K562 (cell line): ENCODE results near the gene WRAP53. TPM values are rescaled to one million over a fixed set of nuclear protein-coding genes. Genes with fewer than 3 reads are reported as not detected.

ENCODE experiments used
- FOXM1 ChIP-seq, 2 experiments: fragments of 450-650 bp in 1 of 2; sonication (generic) in 1 of 2; formaldehyde crosslinking in 1 of 2; IDR thresholded peaks; 2 replicates each; pipeline versions ENCODE4 v1.6.1 to v1.9.0; 2017 to 2022; ENCODE audit warnings: low read depth in 2 of 2, mild to moderate bottlenecking in 2 of 2, missing genetic modification reagents in 1 of 2, moderate library complexity in 1 of 2
- GABPB1 ChIP-seq: sonication (generic); formaldehyde crosslinking; IDR thresholded peaks from 2 replicates; pipeline ENCODE4 v1.8.0; 2022; ENCODE audit warnings: mild to moderate bottlenecking, missing genetic modification reagents
- L3MBTL2 ChIP-seq: fragments of 450-650 bp; IDR thresholded peaks from 2 replicates; pipeline ENCODE4 v1.6.1; 2016; ENCODE audit warnings: mild to moderate bottlenecking, moderate library complexity
- MTA1 ChIP-seq: fragments of 450-650 bp; IDR thresholded peaks from 2 replicates; pipeline ENCODE4 v1.6.1; 2017; ENCODE audit warnings: borderline replicate concordance
- MTA3 ChIP-seq: fragments of 450-650 bp; formaldehyde crosslinking; IDR thresholded peaks from 2 replicates; pipeline ENCODE4 v1.6.1; 2017; ENCODE audit warnings: mild to moderate bottlenecking, borderline replicate concordance
- MYC ChIP-seq, 2 experiments: fragments of 250-450 bp in 1 of 2; sonication (Bioruptor Pico) in 1 of 2; IDR thresholded peaks; 2 replicates each; pipeline versions ENCODE4 v1.5.1 to v1.6.1; 2012 to 2021; ENCODE audit warnings: low read depth in 2 of 2, borderline replicate concordance in 1 of 2, improper control_type of control experiment in 1 of 2, low read length in 1 of 2, mild to moderate bottlenecking in 1 of 2, moderate library complexity in 1 of 2
- NRF1 ChIP-seq, 2 experiments: fragments of 450-650 bp; IDR thresholded peaks in 1 of 2; conservative IDR thresholded peaks in 1 of 2; 2 replicates each; pipeline ENCODE4 v1.6.1; 2014; ENCODE audit warnings: mild to moderate bottlenecking in 2 of 2
- RAD21 ChIP-seq, 2 experiments: fragments of 250-450 bp in 1 of 2; fragments of 450-650 bp in 1 of 2; sonication (Bioruptor Pico) in 1 of 2; formaldehyde crosslinking in 1 of 2; IDR thresholded peaks in 1 of 2; conservative IDR thresholded peaks in 1 of 2; 2 replicates each; pipeline versions ENCODE4 v1.4.0 to v1.8.0; 2020 to 2022; ENCODE audit warnings: mild to moderate bottlenecking in 2 of 2, moderate library complexity in 1 of 2
- RFX1 ChIP-seq: fragments of 450-650 bp; IDR thresholded peaks from 2 replicates; pipeline ENCODE4 v1.6.1; 2016; ENCODE audit warnings: mild to moderate bottlenecking, moderate library complexity
- TBP ChIP-seq: optimal IDR thresholded peaks from 2 replicates; pipeline ENCODE3; 2011; ENCODE audit warnings: low read depth, low read length, improper control_type of control experiment
- ZBTB7A ChIP-seq: IDR thresholded peaks from 2 replicates; pipeline ENCODE4 v1.6.1; 2011; ENCODE audit warnings: low read depth, mild to moderate bottlenecking, low read length, moderate library complexity, borderline replicate concordance; ENCODE audit not compliant: control insufficient read depth
- ZNF354B ChIP-seq: fragments of 250-450 bp; sonication (Bioruptor Pico); IDR thresholded peaks from 2 replicates; pipeline ENCODE4 v1.4.0; 2020
- ZNF57 ChIP-seq: fragments of 450-650 bp; formaldehyde crosslinking; IDR thresholded peaks from 2 replicates; pipeline ENCODE4 v1.4.0; 2020; ENCODE audit warnings: mild to moderate bottlenecking, moderate library complexity
- ZNF717 ChIP-seq: fragments of 250-450 bp; sonication (Bioruptor Pico); IDR thresholded peaks from 2 replicates; pipeline ENCODE4 v1.5.0; 2021
- polyA plus RNA-seq, 8 experiments: library from polyadenylated mRNA; depleted of rRNA in 4 of 8; stranded (reverse) in 5 of 8; unstranded in 3 of 8; fragments of >200 nt; fragmentation: Nextera tagmentation in 2 of 8; fragmentation: Illumina TruSeq in 1 of 8; extraction: Ambion mirVana in 2 of 8; extraction: Trizol in 1 of 8; gene quantifications; 2 replicates each; pipeline versions ENCODE4 v1.2.1 to v1.2.3, GENCODE V29; 2011 to 2014; ENCODE audit warnings: inconsistent platforms in 1 of 8, missing spikeins in 1 of 8
- total RNA-seq, 7 experiments: library from RNA; depleted of rRNA in 6 of 7; stranded (reverse); fragments of >200 nt in 6 of 7; fragmentation: Illumina TruSeq in 2 of 7; extraction: Trizol in 2 of 7; gene quantifications; 2 replicates each; pipeline versions ENCODE4 v1.2.1 to v1.2.3, GENCODE V29; 2011 to 2021; ENCODE audit warnings: low replicate concordance in 1 of 7
- TF ChIP-seq, protein P1 (sequence below): IDR thresholded peaks from 3 replicates; pipeline ENCODE4 v1.6.1; 2011; ENCODE audit warnings: borderline replicate concordance, mild to moderate bottlenecking, moderate library complexity; ENCODE audit not compliant: insufficient read length; ENCODE audit errors: extremely low read depth
- TF ChIP-seq, protein P2 (sequence below): fragments of 450-650 bp; IDR thresholded peaks from 2 replicates; pipeline ENCODE4 v1.6.1; 2016; ENCODE audit warnings: missing biosample characterization, missing genetic modification characterization
- TF ChIP-seq, protein P3 (sequence below), 2 experiments: fragments of 450-650 bp; IDR thresholded peaks; 2 replicates each; pipeline ENCODE4 v1.6.1; 2018; ENCODE audit warnings: mild to moderate bottlenecking in 2 of 2, low read depth in 1 of 2; ENCODE audit not compliant: partially characterized antibody in 2 of 2

The WRAP53 gene
- total and polyA plus RNA-seq, 9 of the 15 experiments (the other 6 are each of a cell fraction or from before 2014, with no cell fraction given) = 0.72 to 18.2 (median 13.4) TPM

DNA sequence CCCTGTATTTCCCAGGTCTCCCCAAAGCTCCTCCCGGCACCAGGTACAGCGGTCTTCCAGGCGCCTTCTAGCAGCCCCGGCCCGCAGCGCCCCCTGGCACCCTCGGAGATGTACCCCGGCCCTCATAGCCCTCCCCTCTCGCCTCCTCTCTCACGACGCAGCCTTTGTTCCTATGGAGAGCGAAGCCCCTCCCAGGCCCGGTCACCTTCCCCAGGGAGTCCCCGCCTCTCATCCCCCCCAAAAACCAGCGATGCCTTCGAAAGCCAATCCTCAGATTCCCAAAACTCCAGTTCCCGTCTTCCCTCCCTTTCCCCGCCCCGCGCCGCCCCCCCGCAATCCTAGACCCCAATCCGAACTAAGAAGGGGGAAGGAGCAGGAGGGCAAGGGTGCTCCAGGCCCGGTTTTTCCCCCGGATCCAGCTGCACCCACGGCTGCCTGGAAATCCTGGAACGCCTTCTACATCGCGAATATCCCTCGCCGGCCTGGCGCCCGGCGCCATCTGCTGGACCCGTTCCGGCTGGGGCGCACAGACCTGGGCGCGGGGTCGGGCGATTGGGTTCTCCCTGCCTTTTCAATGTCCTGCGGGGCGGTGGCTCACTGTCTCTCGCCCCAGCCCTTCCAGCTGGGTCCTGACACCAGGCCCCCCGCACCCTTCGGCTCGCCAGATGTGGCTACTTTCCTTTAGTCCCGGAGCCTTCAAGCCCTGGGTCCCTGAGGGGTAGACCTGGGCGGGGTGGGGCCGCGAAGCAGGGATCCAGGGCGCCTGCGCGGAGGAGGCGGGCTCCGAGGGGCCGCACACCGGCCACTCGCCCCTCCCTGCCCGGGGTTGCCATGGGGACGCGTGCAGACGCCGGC is 28.9 kb downstream of the WRAP53 start, which contains the start of gene DNAH2 (continued):
- TF ChIP-seq RAD21 (CRISPR knock-in tag; conservative IDR thresholded peaks at IDR 0.05 in 1 of 2, IDR thresholded peaks at IDR 0.05 in 1 of 2) = peak; percentile 53 to 73
- TF ChIP-seq ZNF57 (CRISPR knock-in tag) = no peak
- TF ChIP-seq GABPB1 (CRISPR knock-in tag) = 0 out of 2 replicates have a peak, but pooled peaks have one; percentile 16
- TF ChIP-seq, protein P1, sequence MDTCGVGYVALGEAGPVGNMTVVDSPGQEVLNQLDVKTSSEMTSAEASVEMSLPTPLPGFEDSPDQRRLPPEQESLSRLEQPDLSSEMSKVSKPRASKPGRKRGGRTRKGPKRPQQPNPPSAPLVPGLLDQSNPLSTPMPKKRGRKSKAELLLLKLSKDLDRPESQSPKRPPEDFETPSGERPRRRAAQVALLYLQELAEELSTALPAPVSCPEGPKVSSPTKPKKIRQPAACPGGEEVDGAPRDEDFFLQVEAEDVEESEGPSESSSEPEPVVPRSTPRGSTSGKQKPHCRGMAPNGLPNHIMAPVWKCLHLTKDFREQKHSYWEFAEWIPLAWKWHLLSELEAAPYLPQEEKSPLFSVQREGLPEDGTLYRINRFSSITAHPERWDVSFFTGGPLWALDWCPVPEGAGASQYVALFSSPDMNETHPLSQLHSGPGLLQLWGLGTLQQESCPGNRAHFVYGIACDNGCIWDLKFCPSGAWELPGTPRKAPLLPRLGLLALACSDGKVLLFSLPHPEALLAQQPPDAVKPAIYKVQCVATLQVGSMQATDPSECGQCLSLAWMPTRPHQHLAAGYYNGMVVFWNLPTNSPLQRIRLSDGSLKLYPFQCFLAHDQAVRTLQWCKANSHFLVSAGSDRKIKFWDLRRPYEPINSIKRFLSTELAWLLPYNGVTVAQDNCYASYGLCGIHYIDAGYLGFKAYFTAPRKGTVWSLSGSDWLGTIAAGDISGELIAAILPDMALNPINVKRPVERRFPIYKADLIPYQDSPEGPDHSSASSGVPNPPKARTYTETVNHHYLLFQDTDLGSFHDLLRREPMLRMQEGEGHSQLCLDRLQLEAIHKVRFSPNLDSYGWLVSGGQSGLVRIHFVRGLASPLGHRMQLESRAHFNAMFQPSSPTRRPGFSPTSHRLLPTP = no peak
- TF ChIP-seq L3MBTL2 = peak; percentile 64
- peak; percentile 41; the same call in 1 of the 2 replicates for TF ChIP-seq MYC (IDR thresholded peaks at IDR 0.05; ENCODE audit: low read depth, low read length)
- no peak for TF ChIP-seq MYC (CRISPR knock-in tag; IDR thresholded peaks at IDR 0.05; ENCODE audit: borderline replicate concordance, low read depth)
- TF ChIP-seq, protein P2, sequence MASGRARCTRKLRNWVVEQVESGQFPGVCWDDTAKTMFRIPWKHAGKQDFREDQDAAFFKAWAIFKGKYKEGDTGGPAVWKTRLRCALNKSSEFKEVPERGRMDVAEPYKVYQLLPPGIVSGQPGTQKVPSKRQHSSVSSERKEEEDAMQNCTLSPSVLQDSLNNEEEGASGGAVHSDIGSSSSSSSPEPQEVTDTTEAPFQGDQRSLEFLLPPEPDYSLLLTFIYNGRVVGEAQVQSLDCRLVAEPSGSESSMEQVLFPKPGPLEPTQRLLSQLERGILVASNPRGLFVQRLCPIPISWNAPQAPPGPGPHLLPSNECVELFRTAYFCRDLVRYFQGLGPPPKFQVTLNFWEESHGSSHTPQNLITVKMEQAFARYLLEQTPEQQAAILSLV (tag) = no peak
- TF ChIP-seq RFX1 = peak; percentile 92
- 0 out of 2 replicates have a peak, but pooled peaks have one; percentile 46 for TF ChIP-seq MTA3
- TF ChIP-seq, protein P3, sequence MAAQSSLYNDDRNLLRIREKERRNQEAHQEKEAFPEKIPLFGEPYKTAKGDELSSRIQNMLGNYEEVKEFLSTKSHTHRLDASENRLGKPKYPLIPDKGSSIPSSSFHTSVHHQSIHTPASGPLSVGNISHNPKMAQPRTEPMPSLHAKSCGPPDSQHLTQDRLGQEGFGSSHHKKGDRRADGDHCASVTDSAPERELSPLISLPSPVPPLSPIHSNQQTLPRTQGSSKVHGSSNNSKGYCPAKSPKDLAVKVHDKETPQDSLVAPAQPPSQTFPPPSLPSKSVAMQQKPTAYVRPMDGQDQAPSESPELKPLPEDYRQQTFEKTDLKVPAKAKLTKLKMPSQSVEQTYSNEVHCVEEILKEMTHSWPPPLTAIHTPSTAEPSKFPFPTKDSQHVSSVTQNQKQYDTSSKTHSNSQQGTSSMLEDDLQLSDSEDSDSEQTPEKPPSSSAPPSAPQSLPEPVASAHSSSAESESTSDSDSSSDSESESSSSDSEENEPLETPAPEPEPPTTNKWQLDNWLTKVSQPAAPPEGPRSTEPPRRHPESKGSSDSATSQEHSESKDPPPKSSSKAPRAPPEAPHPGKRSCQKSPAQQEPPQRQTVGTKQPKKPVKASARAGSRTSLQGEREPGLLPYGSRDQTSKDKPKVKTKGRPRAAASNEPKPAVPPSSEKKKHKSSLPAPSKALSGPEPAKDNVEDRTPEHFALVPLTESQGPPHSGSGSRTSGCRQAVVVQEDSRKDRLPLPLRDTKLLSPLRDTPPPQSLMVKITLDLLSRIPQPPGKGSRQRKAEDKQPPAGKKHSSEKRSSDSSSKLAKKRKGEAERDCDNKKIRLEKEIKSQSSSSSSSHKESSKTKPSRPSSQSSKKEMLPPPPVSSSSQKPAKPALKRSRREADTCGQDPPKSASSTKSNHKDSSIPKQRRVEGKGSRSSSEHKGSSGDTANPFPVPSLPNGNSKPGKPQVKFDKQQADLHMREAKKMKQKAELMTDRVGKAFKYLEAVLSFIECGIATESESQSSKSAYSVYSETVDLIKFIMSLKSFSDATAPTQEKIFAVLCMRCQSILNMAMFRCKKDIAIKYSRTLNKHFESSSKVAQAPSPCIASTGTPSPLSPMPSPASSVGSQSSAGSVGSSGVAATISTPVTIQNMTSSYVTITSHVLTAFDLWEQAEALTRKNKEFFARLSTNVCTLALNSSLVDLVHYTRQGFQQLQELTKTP (IDR thresholded peaks at IDR 0.05; ENCODE audit: low read depth in 1 of 2, partially characterized antibody in 2 of 2) = peak in 1 of 2 experiments; percentile 20
- TF ChIP-seq ZNF354B = no peak
- TF ChIP-seq TBP = no peak
- TF ChIP-seq NRF1 (conservative IDR thresholded peaks at IDR 0.05 in 1 of 2, IDR thresholded peaks at IDR 0.05 in 1 of 2) = peak; percentile 91 to 92
- TF ChIP-seq ZBTB7A = peak; percentile 60; the same call in 1 of the 2 replicates
- TF ChIP-seq MTA1 = 0 out of 2 replicates have a peak, but pooled peaks have one; percentile 36
- TF ChIP-seq FOXM1 (IDR thresholded peaks at IDR 0.05; ENCODE audit: low read depth) = 0 out of 2 replicates have a peak, but pooled peaks have one; percentile 35
- no peak for TF ChIP-seq FOXM1 (CRISPR knock-in tag; IDR thresholded peaks at IDR 0.05; ENCODE audit: low read depth)
- TF ChIP-seq ZNF717 (CRISPR knock-in tag) = no peak
